ENCODE data around the gene SF3B2.

- TF ChIP-seq CTCF (conservative IDR thresholded peaks at IDR 0.05; ENCODE audit: low read depth, low read length) = no peak
- no peak for TF ChIP-seq EZH2 (IDR thresholded peaks at IDR 0.05; ENCODE audit: borderline replicate concordance, low read depth, low read length, poor library complexity, severe bottlenecking)
These were observed 36.7 kb upstream of the SF3B2 start for GRCh38 chr11:66015454-66015881.
